ENCODE measurements around the gene LAMC3.

DNA sequence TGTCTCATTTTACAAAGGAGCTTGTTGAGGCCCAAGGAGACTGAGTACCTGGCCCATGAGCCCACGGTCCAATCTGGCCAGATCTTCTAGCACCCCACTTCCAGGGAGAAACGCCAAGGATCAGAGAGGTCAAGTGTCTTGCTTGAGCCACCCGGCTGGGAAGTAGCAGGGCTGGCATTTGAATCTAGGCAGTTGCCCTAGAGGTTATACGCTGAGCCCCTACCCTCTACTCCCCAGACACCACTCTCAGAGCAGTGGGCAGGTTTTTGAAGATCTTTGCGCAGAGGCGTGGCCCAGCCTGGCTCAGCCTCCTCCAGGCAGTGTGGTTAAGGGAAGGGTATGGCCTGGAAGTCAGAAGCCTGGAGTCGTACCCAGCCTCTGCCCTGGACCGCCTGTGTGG, 110.6 kb downstream of the LAMC3 start:
- TF ChIP-seq, protein P1, sequence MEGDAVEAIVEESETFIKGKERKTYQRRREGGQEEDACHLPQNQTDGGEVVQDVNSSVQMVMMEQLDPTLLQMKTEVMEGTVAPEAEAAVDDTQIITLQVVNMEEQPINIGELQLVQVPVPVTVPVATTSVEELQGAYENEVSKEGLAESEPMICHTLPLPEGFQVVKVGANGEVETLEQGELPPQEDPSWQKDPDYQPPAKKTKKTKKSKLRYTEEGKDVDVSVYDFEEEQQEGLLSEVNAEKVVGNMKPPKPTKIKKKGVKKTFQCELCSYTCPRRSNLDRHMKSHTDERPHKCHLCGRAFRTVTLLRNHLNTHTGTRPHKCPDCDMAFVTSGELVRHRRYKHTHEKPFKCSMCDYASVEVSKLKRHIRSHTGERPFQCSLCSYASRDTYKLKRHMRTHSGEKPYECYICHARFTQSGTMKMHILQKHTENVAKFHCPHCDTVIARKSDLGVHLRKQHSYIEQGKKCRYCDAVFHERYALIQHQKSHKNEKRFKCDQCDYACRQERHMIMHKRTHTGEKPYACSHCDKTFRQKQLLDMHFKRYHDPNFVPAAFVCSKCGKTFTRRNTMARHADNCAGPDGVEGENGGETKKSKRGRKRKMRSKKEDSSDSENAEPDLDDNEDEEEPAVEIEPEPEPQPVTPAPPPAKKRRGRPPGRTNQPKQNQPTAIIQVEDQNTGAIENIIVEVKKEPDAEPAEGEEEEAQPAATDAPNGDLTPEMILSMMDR (IDR thresholded peaks at IDR 0.05): no peak
- TF ChIP-seq POLR2AphosphoS5 (IDR thresholded peaks at IDR 0.05): no peak
- TF ChIP-seq POLR2A (IDR thresholded peaks at IDR 0.05): no peak

All from prostate gland (tissue), 2 donors.